ENCODE results near the gene NT5DC3. TPM values are rescaled to one million over a fixed set of nuclear protein-coding genes. Genes with fewer than 3 reads are reported as not detected.

The NT5DC3 gene
- total and polyA plus RNA-seq, 2 of the 13 experiments (the other 11 are each of a cell fraction or from before 2014, with no cell fraction given): 3.2 to 6.6 TPM

DNA sequence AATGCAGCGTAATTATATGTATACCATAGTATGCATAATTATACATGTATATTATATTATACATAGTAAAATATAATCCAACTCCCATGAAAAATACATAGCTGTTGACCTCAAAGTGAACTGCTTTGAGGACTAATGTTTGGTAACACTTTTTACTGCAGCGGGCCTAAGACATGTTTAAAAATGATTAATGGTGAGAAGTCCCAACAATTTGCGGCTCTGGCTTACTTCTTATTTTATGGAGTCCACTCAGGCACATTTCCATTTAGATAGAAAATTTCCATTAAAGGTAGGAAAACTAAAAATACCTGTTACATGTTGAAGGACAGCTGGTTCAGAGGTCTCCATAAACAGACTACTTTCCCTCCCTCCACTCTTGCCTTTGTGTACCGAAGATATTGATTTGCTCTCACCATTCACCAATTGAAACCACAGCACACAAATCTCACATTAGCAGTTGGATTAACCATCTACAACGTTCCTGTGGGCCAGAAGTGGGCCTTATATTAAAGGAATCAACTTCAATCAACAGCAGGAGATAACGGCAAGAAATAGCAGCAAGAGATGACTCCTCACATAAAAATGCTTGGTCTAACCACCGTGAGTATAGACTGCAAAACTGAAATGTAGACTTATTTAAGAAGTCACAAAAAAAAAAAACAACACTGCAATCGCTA lies 14.1 kb upstream of the NT5DC3 start (continued):
- TF ChIP-seq, protein P1, sequence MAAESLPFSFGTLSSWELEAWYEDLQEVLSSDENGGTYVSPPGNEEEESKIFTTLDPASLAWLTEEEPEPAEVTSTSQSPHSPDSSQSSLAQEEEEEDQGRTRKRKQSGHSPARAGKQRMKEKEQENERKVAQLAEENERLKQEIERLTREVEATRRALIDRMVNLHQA (CRISPR knock-in tag; IDR thresholded peaks at IDR 0.05): no peak
- TF ChIP-seq, protein P2, sequence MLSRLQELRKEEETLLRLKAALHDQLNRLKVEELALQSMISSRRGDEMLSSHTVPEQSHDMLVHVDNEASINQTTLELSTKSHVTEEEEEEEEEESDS (CRISPR knock-in tag; IDR thresholded peaks at IDR 0.05; ENCODE audit: borderline replicate concordance): no peak
- TF ChIP-seq, protein P3, sequence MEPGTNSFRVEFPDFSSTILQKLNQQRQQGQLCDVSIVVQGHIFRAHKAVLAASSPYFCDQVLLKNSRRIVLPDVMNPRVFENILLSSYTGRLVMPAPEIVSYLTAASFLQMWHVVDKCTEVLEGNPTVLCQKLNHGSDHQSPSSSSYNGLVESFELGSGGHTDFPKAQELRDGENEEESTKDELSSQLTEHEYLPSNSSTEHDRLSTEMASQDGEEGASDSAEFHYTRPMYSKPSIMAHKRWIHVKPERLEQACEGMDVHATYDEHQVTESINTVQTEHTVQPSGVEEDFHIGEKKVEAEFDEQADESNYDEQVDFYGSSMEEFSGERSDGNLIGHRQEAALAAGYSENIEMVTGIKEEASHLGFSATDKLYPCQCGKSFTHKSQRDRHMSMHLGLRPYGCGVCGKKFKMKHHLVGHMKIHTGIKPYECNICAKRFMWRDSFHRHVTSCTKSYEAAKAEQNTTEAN (CRISPR knock-in tag; conservative IDR thresholded peaks at IDR 0.05): no peak
- no peak for TF ChIP-seq ZNF205 (CRISPR knock-in tag; IDR thresholded peaks at IDR 0.05)
- TF ChIP-seq KLF13 (CRISPR knock-in tag; IDR thresholded peaks at IDR 0.05): no peak
- TF ChIP-seq, protein P4, sequence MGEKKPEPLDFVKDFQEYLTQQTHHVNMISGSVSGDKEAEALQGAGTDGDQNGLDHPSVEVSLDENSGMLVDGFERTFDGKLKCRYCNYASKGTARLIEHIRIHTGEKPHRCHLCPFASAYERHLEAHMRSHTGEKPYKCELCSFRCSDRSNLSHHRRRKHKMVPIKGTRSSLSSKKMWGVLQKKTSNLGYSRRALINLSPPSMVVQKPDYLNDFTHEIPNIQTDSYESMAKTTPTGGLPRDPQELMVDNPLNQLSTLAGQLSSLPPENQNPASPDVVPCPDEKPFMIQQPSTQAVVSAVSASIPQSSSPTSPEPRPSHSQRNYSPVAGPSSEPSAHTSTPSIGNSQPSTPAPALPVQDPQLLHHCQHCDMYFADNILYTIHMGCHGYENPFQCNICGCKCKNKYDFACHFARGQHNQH (CRISPR knock-in tag; IDR thresholded peaks at IDR 0.05): 0 out of 2 replicates have a peak, but pooled peaks have one; percentile 35
- peak; percentile 37 to 70; a peak in 1 of 4 replicates for TF ChIP-seq NR2F1 (CRISPR knock-in tag; IDR thresholded peaks at IDR 0.05)
- TF ChIP-seq ZNF841 (CRISPR knock-in tag; IDR thresholded peaks at IDR 0.05; ENCODE audit: borderline replicate concordance): no peak
- peak; percentile 99 for TF ChIP-seq SP5 (CRISPR knock-in tag; IDR thresholded peaks at IDR 0.05; ENCODE audit: borderline replicate concordance, low read depth)
- no peak for TF ChIP-seq ZNF816 (CRISPR knock-in tag; IDR thresholded peaks at IDR 0.05; ENCODE audit: borderline replicate concordance)
- peak; percentile 70 for TF ChIP-seq KAT2B (IDR thresholded peaks at IDR 0.05; ENCODE audit: borderline replicate concordance, low read depth, low read length)
- TF ChIP-seq MIER3 (CRISPR knock-in tag; IDR thresholded peaks at IDR 0.05; ENCODE audit: borderline replicate concordance): peak; percentile 81; the same call in 1 of the 2 replicates
- TF ChIP-seq, protein P5, sequence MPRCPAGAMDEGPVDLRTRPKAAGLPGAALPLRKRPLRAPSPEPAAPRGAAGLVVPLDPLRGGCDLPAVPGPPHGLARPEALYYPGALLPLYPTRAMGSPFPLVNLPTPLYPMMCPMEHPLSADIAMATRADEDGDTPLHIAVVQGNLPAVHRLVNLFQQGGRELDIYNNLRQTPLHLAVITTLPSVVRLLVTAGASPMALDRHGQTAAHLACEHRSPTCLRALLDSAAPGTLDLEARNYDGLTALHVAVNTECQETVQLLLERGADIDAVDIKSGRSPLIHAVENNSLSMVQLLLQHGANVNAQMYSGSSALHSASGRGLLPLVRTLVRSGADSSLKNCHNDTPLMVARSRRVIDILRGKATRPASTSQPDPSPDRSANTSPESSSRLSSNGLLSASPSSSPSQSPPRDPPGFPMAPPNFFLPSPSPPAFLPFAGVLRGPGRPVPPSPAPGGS (CRISPR knock-in tag; IDR thresholded peaks at IDR 0.05): no peak
- no peak for TF ChIP-seq SIN3A (IDR thresholded peaks at IDR 0.05; ENCODE audit: borderline replicate concordance, low read depth, low read length)
- TF ChIP-seq, protein P6, sequence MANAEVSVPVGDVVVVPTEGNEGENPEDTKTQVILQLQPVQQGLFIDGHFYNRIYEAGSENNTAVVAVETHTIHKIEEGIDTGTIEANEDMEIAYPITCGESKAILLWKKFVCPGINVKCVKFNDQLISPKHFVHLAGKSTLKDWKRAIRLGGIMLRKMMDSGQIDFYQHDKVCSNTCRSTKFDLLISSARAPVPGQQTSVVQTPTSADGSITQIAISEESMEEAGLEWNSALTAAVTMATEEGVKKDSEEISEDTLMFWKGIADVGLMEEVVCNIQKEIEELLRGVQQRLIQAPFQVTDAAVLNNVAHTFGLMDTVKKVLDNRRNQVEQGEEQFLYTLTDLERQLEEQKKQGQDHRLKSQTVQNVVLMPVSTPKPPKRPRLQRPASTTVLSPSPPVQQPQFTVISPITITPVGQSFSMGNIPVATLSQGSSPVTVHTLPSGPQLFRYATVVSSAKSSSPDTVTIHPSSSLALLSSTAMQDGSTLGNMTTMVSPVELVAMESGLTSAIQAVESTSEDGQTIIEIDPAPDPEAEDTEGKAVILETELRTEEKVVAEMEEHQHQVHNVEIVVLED (CRISPR knock-in tag; IDR thresholded peaks at IDR 0.05; ENCODE audit: borderline replicate concordance): no peak
- no peak for TF ChIP-seq ZNF160 (CRISPR knock-in tag; IDR thresholded peaks at IDR 0.05)
- TF ChIP-seq, protein P7, sequence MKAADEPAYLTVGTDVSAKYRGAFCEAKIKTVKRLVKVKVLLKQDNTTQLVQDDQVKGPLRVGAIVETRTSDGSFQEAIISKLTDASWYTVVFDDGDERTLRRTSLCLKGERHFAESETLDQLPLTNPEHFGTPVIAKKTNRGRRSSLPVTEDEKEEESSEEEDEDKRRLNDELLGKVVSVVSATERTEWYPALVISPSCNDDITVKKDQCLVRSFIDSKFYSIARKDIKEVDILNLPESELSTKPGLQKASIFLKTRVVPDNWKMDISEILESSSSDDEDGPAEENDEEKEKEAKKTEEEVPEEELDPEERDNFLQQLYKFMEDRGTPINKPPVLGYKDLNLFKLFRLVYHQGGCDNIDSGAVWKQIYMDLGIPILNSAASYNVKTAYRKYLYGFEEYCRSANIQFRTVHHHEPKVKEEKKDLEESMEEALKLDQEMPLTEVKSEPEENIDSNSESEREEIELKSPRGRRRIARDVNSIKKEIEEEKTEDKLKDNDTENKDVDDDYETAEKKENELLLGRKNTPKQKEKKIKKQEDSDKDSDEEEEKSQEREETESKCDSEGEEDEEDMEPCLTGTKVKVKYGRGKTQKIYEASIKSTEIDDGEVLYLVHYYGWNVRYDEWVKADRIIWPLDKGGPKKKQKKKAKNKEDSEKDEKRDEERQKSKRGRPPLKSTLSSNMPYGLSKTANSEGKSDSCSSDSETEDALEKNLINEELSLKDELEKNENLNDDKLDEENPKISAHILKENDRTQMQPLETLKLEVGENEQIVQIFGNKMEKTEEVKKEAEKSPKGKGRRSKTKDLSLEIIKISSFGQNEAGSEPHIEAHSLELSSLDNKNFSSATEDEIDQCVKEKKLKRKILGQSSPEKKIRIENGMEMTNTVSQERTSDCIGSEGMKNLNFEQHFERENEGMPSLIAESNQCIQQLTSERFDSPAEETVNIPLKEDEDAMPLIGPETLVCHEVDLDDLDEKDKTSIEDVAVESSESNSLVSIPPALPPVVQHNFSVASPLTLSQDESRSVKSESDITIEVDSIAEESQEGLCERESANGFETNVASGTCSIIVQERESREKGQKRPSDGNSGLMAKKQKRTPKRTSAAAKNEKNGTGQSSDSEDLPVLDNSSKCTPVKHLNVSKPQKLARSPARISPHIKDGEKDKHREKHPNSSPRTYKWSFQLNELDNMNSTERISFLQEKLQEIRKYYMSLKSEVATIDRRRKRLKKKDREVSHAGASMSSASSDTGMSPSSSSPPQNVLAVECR (CRISPR knock-in tag; IDR thresholded peaks at IDR 0.05; ENCODE audit: borderline replicate concordance): no peak; the same call in 1 of the 2 replicates

Measured in HepG2 (cell line).